IMR-90 (cell line): ENCODE data around the gene FLVCR2. TPM values are rescaled to one million over a fixed set of nuclear protein-coding genes. Genes with fewer than 3 reads are reported as not detected.

Source experiments
- ATAC-seq: fragments of 200-7000 bp; cut with Tn5 transposase; 2 replicates; pipeline ENCODE4 v1.9.1; 2020; ENCODE audit warnings: low read depth, mild to moderate bottlenecking, moderate library complexity
- BruUV-seq: library from RNA; stranded (reverse); fragments of 400-500 nt; replicated peaks from 2 replicates; lab custom pipeline; 2021; lab: Mats Ljungman, UMichigan
- CTCF ChIA-PET: fragments of 300-600 bp; formaldehyde crosslinking; extraction: SDS; loops from one replicate; lab custom pipeline; 2021; ENCODE audit warnings: antibody characterized with exemption; lab: Yijun Ruan, JAX
- POLR2A ChIA-PET: fragments of 300-600 bp; sonication (Branson Sonifier 250); formaldehyde crosslinking; loops from one replicate; lab custom pipeline; 2022; ENCODE audit warnings: antibody characterized with exemption; ENCODE audit not compliant: unreplicated experiment; lab: Charles Lee
- DNase-seq: peaks from one replicate; pipeline ENCODE4 v3.0.0; 2013
- H2AFZ ChIP-seq: replicated peaks from 2 replicates; pipeline ENCODE3; 2013; ENCODE audit warnings: low read length, mild to moderate bottlenecking; ENCODE audit not compliant: poor library complexity
- H2AK5ac ChIP-seq: 2 replicates; pipeline ENCODE4 v1.6.1; 2013; ENCODE audit warnings: low read depth, low read length, inconsistent platforms
- H2AK9ac ChIP-seq: replicated peaks from 2 replicates; pipeline ENCODE3; 2013; ENCODE audit warnings: mild to moderate bottlenecking, low read depth, low read length, moderate library complexity; ENCODE audit not compliant: poor library complexity
- H2BK120ac ChIP-seq: 2 replicates; pipeline ENCODE4 v1.6.1; 2013; ENCODE audit warnings: low read depth, low read length, inconsistent platforms
- H2BK15ac ChIP-seq: 3 replicates; pipeline ENCODE4 v1.6.1; 2013; ENCODE audit warnings: low read depth, low read length, inconsistent platforms
- H2BK20ac ChIP-seq: 2 replicates; pipeline ENCODE4 v1.6.1; 2013; ENCODE audit warnings: low read depth, mild to moderate bottlenecking, inconsistent platforms, low read length, moderate library complexity
- H2BK5ac ChIP-seq: 2 replicates; pipeline ENCODE4 v1.6.1; 2013; ENCODE audit warnings: mild to moderate bottlenecking, low read depth, low read length, inconsistent platforms; ENCODE audit not compliant: poor library complexity, severe bottlenecking
- H3K14ac ChIP-seq: replicated peaks from 2 replicates; pipeline ENCODE4 v1.6.1; 2013; ENCODE audit warnings: low read depth, low read length, inconsistent platforms
- H3K18ac ChIP-seq: 2 replicates; pipeline ENCODE4 v1.6.1; 2013; ENCODE audit warnings: low read depth, low read length, control low read depth
- H3K23ac ChIP-seq: 2 replicates; pipeline ENCODE4 v1.6.1; 2013; ENCODE audit warnings: low read depth, low read length, inconsistent platforms
- H3K27ac ChIP-seq: 2 replicates; pipeline ENCODE4 v1.5.1; 2013; ENCODE audit warnings: mild to moderate bottlenecking, control low read depth, low read length; ENCODE audit not compliant: insufficient read depth
- H3K27me3 ChIP-seq: 2 replicates; pipeline ENCODE4 v1.6.1; 2013; ENCODE audit warnings: low read length; ENCODE audit not compliant: control insufficient read depth, insufficient read depth
- H3K36me3 ChIP-seq: 2 replicates; pipeline ENCODE4 v1.6.1; 2013; ENCODE audit warnings: low read length, mixed read lengths; ENCODE audit not compliant: control insufficient read depth, insufficient read depth
- H3K4ac ChIP-seq: 2 replicates; pipeline ENCODE4 v1.6.1; 2013; ENCODE audit warnings: low read depth, low read length, inconsistent platforms
- H3K4me1 ChIP-seq: 2 replicates; pipeline ENCODE4 v1.6.1; 2013; ENCODE audit warnings: low read length, mixed read lengths; ENCODE audit not compliant: control insufficient read depth, insufficient read depth
- H3K4me2 ChIP-seq: 2 replicates; pipeline ENCODE4 v1.6.1; 2013; ENCODE audit warnings: low read depth, mild to moderate bottlenecking, control low read depth, low read length, moderate library complexity
- H3K4me3 ChIP-seq: 2 replicates; pipeline ENCODE4 v1.5.1; 2013; ENCODE audit warnings: low read depth, mild to moderate bottlenecking, control low read depth, low read length, moderate library complexity; ENCODE audit not compliant: insufficient read depth
- H3K56ac ChIP-seq: 2 replicates; pipeline ENCODE4 v1.6.1; 2013; ENCODE audit warnings: low read length, inconsistent platforms; ENCODE audit not compliant: insufficient read depth; ENCODE audit errors: extremely low read depth
- H3K79me1 ChIP-seq, 2 experiments: 2 replicates each; pipeline ENCODE4 v1.6.1; 2013; ENCODE audit warnings: low read length in 2 of 2, inconsistent platforms in 1 of 2, low read depth in 1 of 2
- H3K9ac ChIP-seq: 2 replicates; pipeline ENCODE4 v1.6.1; 2013; ENCODE audit warnings: low read depth, low read length, control low read depth
- H3K9me1 ChIP-seq: 2 replicates; pipeline ENCODE4 v1.6.1; 2013; ENCODE audit warnings: low read length, inconsistent platforms; ENCODE audit not compliant: insufficient read depth
- H3K9me3 ChIP-seq: 2 replicates; pipeline ENCODE4 v1.6.1; 2013; ENCODE audit warnings: low read length; ENCODE audit not compliant: control insufficient read depth, insufficient read depth
- H4K20me1 ChIP-seq: 2 replicates; pipeline ENCODE4 v1.6.1; 2013; ENCODE audit warnings: low read length, inconsistent platforms; ENCODE audit not compliant: insufficient read depth
- H4K5ac ChIP-seq: 2 replicates; pipeline ENCODE4 v1.6.1; 2013; ENCODE audit warnings: mild to moderate bottlenecking, low read depth, low read length, control low read depth
- H4K8ac ChIP-seq, 2 experiments: 2 replicates each; pipeline ENCODE4 v1.6.1; 2013; ENCODE audit warnings: low read depth in 2 of 2, low read length in 2 of 2, control low read depth in 1 of 2, inconsistent platforms in 1 of 2
- H4K91ac ChIP-seq: 2 replicates; pipeline ENCODE4 v1.6.1; 2013; ENCODE audit warnings: low read depth, low read length, inconsistent platforms; ENCODE audit not compliant: insufficient read depth
- CEBPB ChIP-seq: IDR thresholded peaks from 2 replicates; pipeline ENCODE4 v1.6.1; 2012; ENCODE audit warnings: low read depth, low read length, improper control_type of control experiment
- CHD1 ChIP-seq: IDR thresholded peaks from 2 replicates; pipeline ENCODE4 v1.6.1; 2012; ENCODE audit warnings: low read depth, low read length, improper control_type of control experiment
- FOS ChIP-seq: fragments of 150-350 bp; IDR thresholded peaks from 2 replicates; pipeline ENCODE4 v1.6.1; 2016; ENCODE audit warnings: low read depth, low read length
- MAZ ChIP-seq: IDR thresholded peaks from 2 replicates; pipeline ENCODE4 v1.6.1; 2012; ENCODE audit warnings: low read depth, mild to moderate bottlenecking, low read length, improper control_type of control experiment, moderate library complexity, borderline replicate concordance
- MXI1 ChIP-seq: IDR thresholded peaks from 2 replicates; pipeline ENCODE4 v1.6.1; 2012; ENCODE audit warnings: low read depth, mild to moderate bottlenecking, low read length, moderate library complexity, borderline replicate concordance
- POLR2A ChIP-seq: IDR thresholded peaks from 2 replicates; pipeline ENCODE4 v1.6.1; 2012; ENCODE audit warnings: mild to moderate bottlenecking, low read depth, low read length
- RFX5 ChIP-seq: IDR thresholded peaks from 2 replicates; pipeline ENCODE4 v1.8.0; 2012; ENCODE audit warnings: low read depth, mild to moderate bottlenecking, low read length, moderate library complexity
- SMC3 ChIP-seq: fragments of 150-350 bp; IDR thresholded peaks from 2 replicates; pipeline ENCODE4 v1.6.1; 2016; ENCODE audit warnings: low read depth, mild to moderate bottlenecking, antibody characterized with exemption, low read length, moderate library complexity
- WGBS, 2 experiments: methylation state at CpG; one replicate each; pipeline versions ENCODE4 v1.1.5 to v1.1.7; 2013; ENCODE audit warnings: missing lambda C conversion rate in 2 of 2; ENCODE audit not compliant: insufficient read length in 1 of 2; ENCODE audit errors: extremely low coverage in 2 of 2; 5-methylcytosine and 5-hydroxymethylcytosine counted together
- dilution Hi-C: fragments of 300-500 bp; cut with HindIII; formaldehyde crosslinking; loops from one replicate; pipeline ENCODE4 v1.14.3; 2018; ENCODE audit warnings: low sequenced_read_pairs; ENCODE audit not compliant: unreplicated experiment
- in situ Hi-C: fragments of 300-500 bp; cut with MboI; formaldehyde crosslinking; loops from 3 replicates; pipeline ENCODE4 v1.14.3; 2019; ENCODE audit warnings: low sequenced_read_pairs, inconsistent platforms, mixed read lengths
- intact Hi-C: fragments of 100-400 bp; cut with micrococcal nuclease; formaldehyde crosslinking; loops from 2 replicates; pipeline ENCODE4 v1.10.0; 2022
- polyA plus RNA-seq, 3 experiments: library from polyadenylated mRNA; depleted of rRNA; stranded (reverse); fragments of >200 nt; gene quantifications; 2 replicates each; pipeline ENCODE4 v1.2.3, GENCODE V29; 2012; ENCODE audit warnings: low replicate concordance in 1 of 3
- total RNA-seq: library from RNA; depleted of rRNA; stranded (reverse); fragments of >200 nt; gene quantifications from 2 replicates; pipeline ENCODE4 v1.2.3, GENCODE V29; 2012
- TF ChIP-seq, protein P1 (sequence below): conservative IDR thresholded peaks from 2 replicates; pipeline ENCODE4 v1.5.1; 2012; ENCODE audit warnings: mild to moderate bottlenecking, low read depth, low read length, improper control_type of control experiment

FLVCR2 gene
- total and polyA plus RNA-seq, 2 of the 4 experiments (the other 2 are of a cell fraction), result 0.94 to 1.4 TPM

DNA sequence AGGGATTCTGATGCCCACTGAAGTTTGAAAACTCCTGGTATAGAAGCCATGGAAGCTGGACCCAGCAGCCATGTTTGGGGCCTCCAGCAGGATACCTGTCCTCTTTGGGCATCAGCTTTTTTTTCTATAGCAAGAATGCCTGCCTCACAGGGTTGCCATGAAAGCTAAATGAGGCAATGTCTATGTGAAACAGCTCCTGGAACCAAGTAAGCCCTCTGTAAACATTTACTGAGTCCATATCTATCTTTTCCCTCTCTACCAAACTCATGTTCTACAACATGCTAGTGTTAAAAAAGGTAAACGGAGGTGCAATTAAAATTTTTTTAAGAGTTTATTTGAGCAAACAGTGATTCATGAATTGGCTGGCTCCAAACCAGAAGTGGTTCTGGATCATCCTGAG, 28.6 kb downstream of the FLVCR2 start:
- Histone ChIP-seq H3K9ac (no peak overlapping the region), H4K20me1 (no peaks in the 10 kb centered on the region), H2AFZ (no peak overlapping the region), H3K9me3 (peaks cover 17% of the 10 kb centered on the region), H3K79me1 (no peaks in the 10 kb centered on the region), H3K23ac (no peak overlapping the region), H4K8ac (no peak overlapping the region), H4K91ac (no peak overlapping the region), H3K14ac (no peak overlapping the region), H2AK5ac (no peak overlapping the region), H3K27me3 (peaks cover 30% of the 10 kb centered on the region), H2BK15ac (no peak overlapping the region), H3K18ac (no peak overlapping the region), H3K4me2 (no peak overlapping the region), H4K5ac (no peak overlapping the region), H3K56ac (no peak overlapping the region), H2BK20ac (no peak overlapping the region), H3K36me3 (no peaks in the 10 kb centered on the region), H3K4ac (no peak overlapping the region), H3K9me1 (no peaks in the 10 kb centered on the region), H3K4me1 (peaks cover 2% of the 10 kb centered on the region; the same call in 1 of the 2 replicates), H2BK120ac (no peak overlapping the region), H2BK5ac (no peak overlapping the region), H3K27ac (no peak overlapping the region), H2AK9ac (no peak overlapping the region), H3K4me3 (no peak overlapping the region)
- ChIA-PET CTCF (no interaction called here), POLR2A (no interaction called here)
- BruUV-seq, result no TSS peak
- DNase-seq (no peak), ATAC-seq (no peak)
- dilution Hi-C loops (no loop called here), in situ Hi-C loops (no loop called here), intact Hi-C loops (no loop called here)
- TF ChIP-seq SMC3, result no peak
- TF ChIP-seq MAZ, result no peak
- TF ChIP-seq FOS, result no peak
- no peak for TF ChIP-seq RFX5
- no peak for TF ChIP-seq CHD1
- TF ChIP-seq, protein P1, sequence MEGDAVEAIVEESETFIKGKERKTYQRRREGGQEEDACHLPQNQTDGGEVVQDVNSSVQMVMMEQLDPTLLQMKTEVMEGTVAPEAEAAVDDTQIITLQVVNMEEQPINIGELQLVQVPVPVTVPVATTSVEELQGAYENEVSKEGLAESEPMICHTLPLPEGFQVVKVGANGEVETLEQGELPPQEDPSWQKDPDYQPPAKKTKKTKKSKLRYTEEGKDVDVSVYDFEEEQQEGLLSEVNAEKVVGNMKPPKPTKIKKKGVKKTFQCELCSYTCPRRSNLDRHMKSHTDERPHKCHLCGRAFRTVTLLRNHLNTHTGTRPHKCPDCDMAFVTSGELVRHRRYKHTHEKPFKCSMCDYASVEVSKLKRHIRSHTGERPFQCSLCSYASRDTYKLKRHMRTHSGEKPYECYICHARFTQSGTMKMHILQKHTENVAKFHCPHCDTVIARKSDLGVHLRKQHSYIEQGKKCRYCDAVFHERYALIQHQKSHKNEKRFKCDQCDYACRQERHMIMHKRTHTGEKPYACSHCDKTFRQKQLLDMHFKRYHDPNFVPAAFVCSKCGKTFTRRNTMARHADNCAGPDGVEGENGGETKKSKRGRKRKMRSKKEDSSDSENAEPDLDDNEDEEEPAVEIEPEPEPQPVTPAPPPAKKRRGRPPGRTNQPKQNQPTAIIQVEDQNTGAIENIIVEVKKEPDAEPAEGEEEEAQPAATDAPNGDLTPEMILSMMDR, result no peak
- TF ChIP-seq MXI1, result no peak
- no peak for TF ChIP-seq CEBPB
- TF ChIP-seq POLR2A, result no peak
- no CpG with 5 or more reads among the region's 1 CpG for WGBS, 2 experiments
